SK-MEL-5 (cell line): ENCODE data around the gene DHTKD1. TPM values are rescaled to one million over a fixed set of nuclear protein-coding genes. Genes with fewer than 3 reads are reported as not detected.
A peak's percentile ranks its signal among the peaks of the same experiment; 100 is the strongest.
"Not testable (repeated sequence)": the region's sequence is repeated elsewhere in the genome, so short reads cannot be mapped to it uniquely, and the experiment has no call there.

Source experiments
- DNase-seq: peaks from one replicate; pipeline ENCODE4 v3.0.0-alpha.2; 2016; ENCODE audit warnings: low read depth, low spot score
- in situ Hi-C: cut with HindIII; loops from 2 replicates; pipeline ENCODE4 v1.10.0; 2016; ENCODE audit warnings: low sequenced_read_pairs, high pct_unique_total_duplicates, low pct_unique_long_range_greater_than_20kb
- total RNA-seq: library from RNA; depleted of rRNA; stranded (reverse); fragments of >200 nt; shearing (Covaris generic); gene quantifications from 2 replicates; pipeline ENCODE4 v1.2.3, GENCODE V29; 2014

Gene DHTKD1
- total RNA-seq, 1 experiment from 2014 or later = 17.8 TPM

DNA sequence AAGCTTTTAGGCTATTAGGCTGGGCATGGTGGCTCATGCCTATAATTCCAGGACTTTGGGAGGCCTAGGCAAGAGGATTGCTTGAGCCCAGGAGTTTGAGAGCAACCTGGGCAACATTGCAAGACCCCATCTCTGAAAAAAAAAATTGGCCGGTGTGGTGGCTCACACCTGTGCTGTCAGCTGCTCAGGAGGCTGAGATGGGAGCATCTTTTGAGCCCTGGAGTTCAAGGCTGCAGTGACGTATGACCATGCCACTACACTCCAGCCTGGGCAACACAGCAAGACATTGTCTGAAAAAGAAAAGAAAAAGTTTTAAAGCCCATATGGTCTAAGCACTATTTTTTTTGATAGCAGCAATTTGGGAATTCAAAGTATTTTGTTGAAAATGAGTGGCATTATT is 44.9 kb downstream of the DHTKD1 start:
- no peak for DNase-seq
- in situ Hi-C loops = no loop called here

DNA sequence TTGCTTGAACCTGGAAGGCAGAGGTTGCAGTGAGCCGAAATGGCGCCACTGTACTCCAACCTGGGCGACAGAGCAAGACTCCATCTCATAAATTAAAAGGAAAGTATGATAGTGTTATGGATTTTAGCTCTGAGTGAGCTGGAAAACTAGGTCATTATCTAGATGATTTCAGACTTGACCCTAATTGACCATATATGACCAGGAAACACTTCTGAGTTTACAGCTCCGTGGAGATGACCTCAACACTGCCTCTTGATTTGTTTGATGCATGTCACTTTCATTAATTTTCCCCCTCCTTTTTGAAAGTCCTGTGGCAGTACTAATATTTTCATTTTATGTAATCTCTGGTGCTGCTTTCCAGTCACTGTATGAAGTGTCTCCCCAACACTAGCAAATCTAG is 52.9 kb downstream of the DHTKD1 start:
- in situ Hi-C loops = no loop called here
- DNase-seq = no peak

GRCh38 chr10:12129222-12130111 is 60.7 kb downstream of the DHTKD1 start, which contains the start of gene SEC61A2:
SEC61A2 (plus strand) TSS chr10:12129677; CDS start chr10:12129788, 111 bp downstream.
- in situ Hi-C loops = no loop called here
- peak; percentile 86 for DNase-seq

- in situ Hi-C loops = no loop called here
Observed at GRCh38 chr10:12130237-12130872, 61.6 kb downstream of the DHTKD1 start.

DNA sequence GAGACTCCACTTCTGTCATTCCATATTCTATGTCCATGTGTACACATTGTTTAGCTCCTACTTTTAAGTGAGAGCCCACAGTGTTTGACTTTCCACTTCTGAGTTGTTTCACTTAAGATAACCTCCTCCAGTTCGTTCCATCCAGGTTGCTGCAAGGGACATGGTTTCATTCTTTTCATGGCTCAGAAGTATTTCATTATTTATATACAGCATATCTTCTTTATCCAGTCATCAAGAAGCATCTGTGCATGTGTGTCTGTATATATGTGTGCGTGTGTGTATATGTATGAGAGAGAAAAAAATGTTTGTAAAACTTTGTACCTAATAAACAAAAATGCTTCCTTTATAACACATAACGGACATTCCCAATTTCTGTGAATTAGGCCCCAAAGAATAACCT is 66.9 kb downstream of the DHTKD1 start:
- DNase-seq = no peak
- in situ Hi-C loops = no loop called here

More at GRCh38 chr10:12130237-12130872, 61.6 kb downstream of the DHTKD1 start:
- DNase-seq = peak; percentile 82

- DNase-seq = no peak
- in situ Hi-C loops = no loop called here
Observed at GRCh38 chr10:12140038-12140437, 71.3 kb downstream of the DHTKD1 start.

- in situ Hi-C loops = no loop called here
- no peak for DNase-seq
Observed at GRCh38 chr10:12144538-12144937, 75.8 kb downstream of the DHTKD1 start.

GRCh38 chr10:12150163-12150562 is 81.4 kb downstream of the DHTKD1 start:
- in situ Hi-C loops = no loop called here
- no peak for DNase-seq

- in situ Hi-C loops = no loop called here
- no peak for DNase-seq
Observed at GRCh38 chr10:12154516-12154915, 85.8 kb downstream of the DHTKD1 start.

DNA sequence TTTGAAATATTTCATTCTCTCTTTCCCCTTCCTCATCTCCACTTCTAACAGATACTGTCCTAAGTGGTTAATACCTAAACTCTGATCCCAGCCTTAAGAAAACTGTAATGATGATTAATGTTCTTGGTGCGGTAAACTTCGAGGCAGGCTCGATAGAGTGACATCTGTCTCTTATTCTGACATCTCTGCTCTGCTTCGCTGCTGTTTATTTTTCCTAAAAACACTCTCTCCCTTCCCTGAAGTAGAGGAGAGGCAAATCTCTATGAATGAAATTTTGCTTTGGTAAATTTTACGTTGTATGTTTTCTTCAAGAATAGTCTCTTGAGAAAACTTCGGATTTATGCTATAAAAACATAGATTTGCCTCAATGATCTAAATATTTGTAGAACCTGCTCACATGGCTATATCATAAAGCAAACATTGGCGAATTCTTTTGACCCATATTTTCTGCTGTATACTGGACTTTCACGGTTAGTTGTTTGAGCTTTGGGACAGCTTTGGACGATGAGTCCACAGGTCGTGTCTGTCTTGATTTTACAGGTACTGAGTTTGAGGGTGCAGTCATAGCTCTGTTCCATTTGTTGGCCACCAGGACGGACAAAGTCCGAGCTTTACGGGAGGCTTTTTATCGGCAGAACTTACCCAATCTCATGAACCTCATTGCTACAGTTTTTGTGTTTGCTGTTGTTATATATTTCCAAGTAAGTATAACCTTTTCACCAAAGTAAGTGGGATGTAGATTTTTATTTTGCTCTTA is 87.8 kb downstream of the DHTKD1 start:
- DNase-seq = no peak
- in situ Hi-C loops = no loop called here

DNA sequence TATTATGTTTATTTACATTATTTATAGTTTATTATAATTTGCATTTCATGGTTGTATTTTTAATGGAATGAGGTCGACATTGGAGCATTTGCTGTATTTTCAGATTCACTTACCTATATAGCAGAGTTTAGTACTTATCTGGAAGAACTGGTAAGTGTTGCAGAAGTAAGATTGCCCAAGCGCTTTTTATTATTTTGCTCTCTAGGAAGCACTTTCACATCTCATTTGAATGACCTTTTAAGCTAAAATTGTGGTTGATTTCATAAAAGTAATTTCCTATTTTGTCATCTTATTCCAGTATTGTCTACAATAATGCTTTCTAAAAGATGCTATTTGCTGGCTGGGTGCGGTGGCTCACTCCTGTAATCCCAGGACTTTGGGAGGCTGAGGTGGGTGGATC is 89.4 kb downstream of the DHTKD1 start:
- in situ Hi-C loops = no loop called here
- no peak for DNase-seq

DNA sequence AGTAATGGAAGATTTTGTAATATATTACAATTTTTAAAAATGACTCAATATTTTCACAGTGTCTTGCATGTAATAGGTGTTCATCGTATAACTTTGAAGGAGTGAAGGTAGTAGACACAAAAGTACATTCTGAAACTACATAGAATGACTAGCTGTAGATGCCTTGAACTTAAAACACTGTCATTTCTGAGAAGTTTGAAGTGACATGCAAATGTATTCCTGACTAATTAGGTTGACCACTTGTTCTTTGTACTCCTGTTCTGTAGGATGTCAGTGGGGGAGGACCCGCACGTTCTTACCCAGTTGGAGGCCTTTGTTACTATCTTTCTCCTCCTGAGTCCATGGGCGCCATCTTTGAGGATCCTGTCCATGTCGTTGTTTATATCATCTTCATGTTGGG is 91.9 kb downstream of the DHTKD1 start:
- in situ Hi-C loops = no loop called here

DNA sequence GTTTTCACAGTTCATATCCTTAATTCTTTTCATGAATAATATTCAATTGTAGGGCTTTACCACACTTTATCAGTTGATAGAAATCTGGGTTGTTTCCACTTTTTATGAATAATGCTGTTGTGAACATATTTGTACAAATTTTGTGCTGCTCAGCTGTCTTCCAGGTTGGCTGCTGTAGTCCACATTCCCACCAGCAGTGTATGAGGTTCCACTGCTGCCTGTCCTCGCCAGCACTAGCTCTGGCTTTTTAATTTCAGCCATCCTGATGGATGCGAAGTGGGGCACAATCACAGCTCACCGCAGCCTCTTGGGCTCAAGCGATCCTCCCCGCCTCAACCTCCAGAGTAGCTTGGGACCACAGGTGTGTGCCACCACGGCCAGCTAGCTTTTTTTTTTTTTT is 94.2 kb downstream of the DHTKD1 start:
- in situ Hi-C loops = no loop called here
- DNase-seq = no peak

More for the DNA sequence above, 91.9 kb downstream of the DHTKD1 start:
- no peak for DNase-seq

DNA sequence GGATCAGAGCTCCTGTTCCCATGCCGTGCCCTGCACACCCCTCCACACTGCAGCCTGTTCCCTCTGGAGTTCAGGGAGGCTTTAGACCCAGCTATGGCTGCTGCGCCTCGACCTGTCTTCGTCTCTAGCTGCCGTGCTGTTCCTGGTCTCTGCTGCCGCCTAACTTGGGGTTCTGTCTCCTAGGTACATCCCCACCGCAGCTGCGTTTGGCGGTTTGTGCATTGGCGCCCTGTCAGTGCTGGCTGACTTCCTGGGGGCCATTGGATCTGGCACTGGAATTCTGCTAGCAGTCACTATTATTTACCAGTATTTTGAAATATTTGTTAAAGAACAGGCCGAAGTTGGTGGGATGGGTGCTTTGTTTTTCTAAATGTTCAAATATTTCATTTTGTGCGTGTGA is 95.3 kb downstream of the DHTKD1 start:
- no peak for DNase-seq
- in situ Hi-C loops = no loop called here

- DNase-seq = peak; percentile 53
- in situ Hi-C loops = no loop called here
Observed at GRCh38 chr10:12165036-12165435, 96.3 kb downstream of the DHTKD1 start.

DNA sequence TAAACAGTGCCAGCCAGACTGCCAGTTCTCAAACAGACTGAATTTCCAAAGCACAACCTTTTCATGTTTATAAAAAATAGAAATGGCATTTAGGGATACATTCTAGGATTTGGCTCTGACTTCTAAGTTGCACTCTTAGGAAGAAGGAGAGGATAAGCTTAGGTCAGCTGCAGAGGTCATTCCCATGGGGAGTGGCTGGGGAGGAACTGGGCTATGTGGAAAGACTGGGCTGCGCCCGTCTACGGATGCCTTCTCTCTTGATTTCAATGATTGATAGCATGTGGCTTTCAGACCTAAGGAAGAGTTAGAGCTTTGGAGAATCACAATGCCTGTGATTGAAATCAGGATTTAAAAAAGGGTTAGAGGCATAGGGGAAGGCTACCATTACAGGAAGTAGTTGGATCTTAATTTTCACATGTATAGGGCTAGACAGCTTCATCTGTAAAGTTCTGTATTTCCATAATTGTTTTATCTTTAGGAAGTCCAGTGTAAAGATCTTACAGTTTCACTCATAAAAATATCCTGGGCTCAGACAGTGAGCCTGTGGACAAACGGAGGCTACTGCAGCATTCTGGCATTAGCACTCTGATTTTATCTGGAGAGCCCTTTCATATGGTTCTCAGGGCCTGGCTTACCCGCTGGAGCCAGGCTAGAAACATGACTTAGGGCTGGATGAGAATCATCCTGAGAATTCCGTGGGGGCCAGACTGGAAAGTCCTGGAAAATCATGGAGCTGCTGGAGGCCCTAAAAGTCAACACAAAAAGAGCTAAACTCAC is 97.4 kb downstream of the DHTKD1 start:
- in situ Hi-C loops = no loop called here
- DNase-seq = no peak

- in situ Hi-C loops, DNase-seq: not testable (repeated sequence)
Observed at GRCh38 chr10:12171512-12171911, 102.8 kb downstream of the DHTKD1 start.
